Rectal smooth muscle tissue (tissue), 1 donor: Measurements from ENCODE around the gene TMEM63B.

Experiments
- H3K27ac ChIP-seq: one replicate; pipeline ENCODE4 v1.7.0; 2013; ENCODE audit warnings: low read depth, low read length, inconsistent platforms
- H3K27me3 ChIP-seq: one replicate; pipeline ENCODE4 v1.7.0; 2013; ENCODE audit warnings: low read length; ENCODE audit not compliant: control insufficient read depth, insufficient read depth
- H3K36me3 ChIP-seq: one replicate; pipeline ENCODE4 v1.7.0; 2013; ENCODE audit warnings: low read length; ENCODE audit not compliant: control insufficient read depth, insufficient read depth
- H3K4me1 ChIP-seq: one replicate; pipeline ENCODE4 v1.7.0; 2013; ENCODE audit warnings: low read length; ENCODE audit not compliant: control insufficient read depth, insufficient read depth
- H3K4me3 ChIP-seq: one replicate; pipeline ENCODE4 v1.7.0; 2013; ENCODE audit warnings: low read length
- H3K9ac ChIP-seq: one replicate; pipeline ENCODE4 v1.7.0; 2013; ENCODE audit warnings: low read length

TMEM63B gene

DNA sequence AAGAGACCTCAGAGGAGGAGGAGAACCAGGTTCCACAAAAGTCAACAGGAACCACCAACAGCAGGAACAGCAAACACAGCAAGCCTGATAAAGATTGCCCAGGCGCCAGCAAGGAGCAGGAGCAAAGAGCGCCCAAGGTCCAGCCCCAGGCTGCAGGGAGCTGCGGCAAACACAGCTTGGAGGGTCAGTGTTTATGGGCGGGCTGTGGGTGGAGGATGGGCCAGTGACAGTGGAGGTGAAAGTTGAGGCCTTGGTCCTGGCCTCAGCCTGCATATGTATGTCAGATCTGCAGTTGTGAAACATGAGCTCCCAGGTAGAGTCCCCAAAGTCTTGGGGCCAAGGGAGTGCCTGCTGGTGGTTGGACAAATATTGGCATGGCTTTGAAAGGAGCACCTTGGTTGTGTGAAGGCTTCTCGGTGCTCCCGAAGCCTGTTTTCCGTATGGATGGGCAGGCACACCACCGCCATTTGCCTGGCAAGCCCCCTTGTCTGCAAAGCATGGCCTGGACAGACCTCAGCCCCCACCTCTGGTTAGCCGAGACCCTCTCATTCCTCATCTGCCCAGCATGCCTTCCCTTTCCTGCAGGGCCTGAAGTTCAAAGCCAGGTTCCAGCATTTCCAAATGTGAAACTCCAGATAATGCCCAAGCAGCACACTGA is 29.3 kb downstream of the TMEM63B start:
- Histone ChIP-seq H3K27me3 (no peaks in the 10 kb centered on the region), H3K4me1 (no peaks in the 10 kb centered on the region), H3K4me3 (no peak overlapping the region), H3K9ac (no peak overlapping the region), H3K27ac (no peak overlapping the region), H3K36me3 (peaks cover 2% of the 10 kb centered on the region)

DNA sequence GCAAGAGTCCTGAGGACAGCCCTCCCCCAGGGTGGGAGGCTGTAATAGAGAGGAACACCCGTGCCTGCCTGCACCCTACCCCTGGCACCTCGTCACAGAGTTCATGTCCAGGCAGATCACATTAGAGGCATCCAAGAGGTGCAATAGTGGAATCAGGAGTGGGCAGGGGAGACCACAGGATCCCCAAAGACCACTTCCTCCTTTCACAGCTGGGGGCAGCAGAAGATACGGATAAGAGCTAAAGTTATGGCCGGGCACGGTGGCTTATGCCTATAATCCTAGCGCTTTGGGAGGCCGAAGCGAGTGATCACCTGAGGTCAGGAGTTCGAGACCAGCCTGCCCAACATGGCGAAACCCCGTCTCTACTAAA is 29.8 kb downstream of the TMEM63B start:
- Histone ChIP-seq H3K4me1 (no peaks in the 10 kb centered on the region), H3K9ac (no peak overlapping the region), H3K36me3 (peaks cover 2% of the 10 kb centered on the region), H3K27me3 (no peaks in the 10 kb centered on the region), H3K27ac (no peak overlapping the region), H3K4me3 (no peak overlapping the region)

DNA sequence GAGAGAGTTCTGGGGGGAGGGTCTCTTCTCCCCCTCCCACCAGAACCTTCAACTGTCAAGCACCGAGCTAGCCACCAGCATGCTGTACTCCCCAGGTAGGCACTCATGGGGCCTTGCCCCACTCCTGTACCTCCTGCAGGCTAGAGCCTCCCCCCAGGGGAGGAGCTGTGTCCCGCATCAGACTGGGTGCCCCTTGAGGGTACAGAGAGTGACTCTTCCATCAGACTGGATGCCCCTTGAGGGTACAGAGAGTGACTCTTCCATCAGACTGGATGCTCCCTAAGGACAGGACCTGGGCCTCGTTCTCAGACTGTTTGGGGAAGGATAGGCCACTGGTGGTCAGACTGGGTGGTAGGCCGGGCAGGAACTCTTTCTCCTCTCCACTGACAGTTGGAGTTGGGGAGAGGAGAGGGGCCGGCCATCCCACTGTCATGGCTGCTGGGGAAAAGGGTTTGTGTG is 31.4 kb downstream of the TMEM63B start, which contains the start of gene CAPN11:
Gene CAPN11, plus strand, starts transcription at position 51 of the 459 bp plus-strand sequence. Its CDS starts 29 bp downstream, at position 80.
- Histone ChIP-seq H3K27ac (no peak within 1 kb of the TSS), H3K4me3 (no peak within 1 kb of the TSS), H3K4me1 (no peaks in the 10 kb centered on the region), H3K36me3 (no peaks in the 10 kb centered on the region), H3K27me3 (no peaks in the 10 kb centered on the region), H3K9ac (no peak within 1 kb of the TSS)

DNA sequence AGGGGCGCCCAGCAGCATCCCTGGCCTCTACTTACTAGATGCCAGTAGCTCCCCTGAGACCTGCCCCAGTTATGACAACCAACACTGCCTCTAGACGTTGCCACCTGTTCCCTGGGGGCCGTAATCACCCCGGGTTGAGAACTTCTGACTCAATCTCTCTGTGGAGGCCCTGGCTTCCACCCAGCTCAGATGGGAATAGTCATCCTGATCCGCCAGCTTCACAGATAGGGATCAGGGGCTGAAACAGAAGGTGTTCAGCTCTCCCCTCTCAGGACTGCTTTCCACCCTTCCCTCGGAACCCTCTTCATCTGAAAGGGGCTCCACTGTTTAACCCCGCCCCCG is 34.6 kb downstream of the TMEM63B start:
- H3K4me3 ChIP-seq: no peak overlapping the region
- H3K9ac ChIP-seq: no peak overlapping the region
- H3K27ac ChIP-seq: no peak overlapping the region
- H3K4me1 ChIP-seq: no peaks in the 10 kb centered on the region
- H3K27me3 ChIP-seq: no peaks in the 10 kb centered on the region
- H3K36me3 ChIP-seq: no peaks in the 10 kb centered on the region

DNA sequence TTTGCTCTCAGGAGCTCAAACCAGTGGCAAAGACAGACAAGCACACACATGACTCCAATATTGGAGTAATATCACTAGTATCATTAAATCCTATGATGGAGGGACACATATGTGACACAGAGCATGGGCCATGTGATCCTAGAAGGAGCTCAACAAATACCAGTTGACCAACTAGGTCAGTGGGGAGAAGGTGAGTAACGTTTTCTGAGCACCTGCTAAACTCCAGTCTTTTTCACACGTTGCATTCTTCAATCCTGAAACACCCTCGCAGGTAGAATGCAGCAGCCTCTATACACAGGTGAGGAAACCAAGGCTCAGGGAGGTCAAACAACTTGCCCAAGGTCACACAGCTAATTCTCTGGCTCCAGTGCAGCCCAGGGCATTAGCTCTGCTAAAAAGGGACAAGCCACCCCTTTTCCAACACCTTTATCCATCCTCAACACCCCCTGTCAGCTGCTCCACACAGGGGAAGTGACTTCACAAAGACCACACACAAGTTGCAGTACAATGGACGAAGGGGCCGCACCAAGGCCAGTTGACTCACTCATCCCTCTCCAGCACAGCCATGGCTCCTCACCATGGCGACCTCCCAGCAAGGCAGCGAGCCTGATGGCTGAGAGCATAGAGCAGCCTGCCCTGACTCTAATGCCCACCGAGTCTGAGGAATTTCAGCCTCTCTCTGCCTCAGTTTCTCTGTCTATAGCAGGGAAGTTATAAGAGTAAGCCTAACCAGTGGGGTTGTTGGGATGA is 35.7 kb downstream of the TMEM63B start:
- no peak overlapping the region for H3K4me3 ChIP-seq
- no peaks in the 10 kb centered on the region for H3K4me1 ChIP-seq
- H3K27me3 ChIP-seq: no peaks in the 10 kb centered on the region
- no peaks in the 10 kb centered on the region for H3K36me3 ChIP-seq
- H3K27ac ChIP-seq: no peak overlapping the region
- H3K9ac ChIP-seq: no peak overlapping the region

DNA sequence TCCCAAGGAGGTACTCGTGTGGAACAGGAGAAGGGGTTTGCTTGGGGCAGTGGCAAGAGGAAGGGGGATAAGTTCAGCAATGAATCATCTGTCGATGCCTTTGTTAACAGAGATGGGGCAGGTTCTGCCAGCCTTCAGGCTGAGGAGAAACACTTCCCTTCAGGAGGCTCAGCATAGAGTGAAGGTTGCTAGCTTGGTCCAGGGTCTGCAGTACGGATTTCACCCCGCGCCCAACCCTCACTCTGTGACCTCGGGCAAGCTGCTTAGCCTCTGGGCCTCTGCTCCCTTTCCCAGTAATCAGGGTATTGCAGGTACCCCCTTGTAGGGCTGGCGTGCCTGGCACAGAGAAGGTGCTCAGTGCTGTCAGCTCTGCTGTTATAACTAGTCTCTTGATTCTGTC is 38.8 kb downstream of the TMEM63B start:
- H3K27ac ChIP-seq: no peak overlapping the region
- H3K27me3 ChIP-seq: no peaks in the 10 kb centered on the region
- no peak overlapping the region for H3K4me3 ChIP-seq
- H3K4me1 ChIP-seq: no peaks in the 10 kb centered on the region
- no peak overlapping the region for H3K9ac ChIP-seq
- no peaks in the 10 kb centered on the region for H3K36me3 ChIP-seq

DNA sequence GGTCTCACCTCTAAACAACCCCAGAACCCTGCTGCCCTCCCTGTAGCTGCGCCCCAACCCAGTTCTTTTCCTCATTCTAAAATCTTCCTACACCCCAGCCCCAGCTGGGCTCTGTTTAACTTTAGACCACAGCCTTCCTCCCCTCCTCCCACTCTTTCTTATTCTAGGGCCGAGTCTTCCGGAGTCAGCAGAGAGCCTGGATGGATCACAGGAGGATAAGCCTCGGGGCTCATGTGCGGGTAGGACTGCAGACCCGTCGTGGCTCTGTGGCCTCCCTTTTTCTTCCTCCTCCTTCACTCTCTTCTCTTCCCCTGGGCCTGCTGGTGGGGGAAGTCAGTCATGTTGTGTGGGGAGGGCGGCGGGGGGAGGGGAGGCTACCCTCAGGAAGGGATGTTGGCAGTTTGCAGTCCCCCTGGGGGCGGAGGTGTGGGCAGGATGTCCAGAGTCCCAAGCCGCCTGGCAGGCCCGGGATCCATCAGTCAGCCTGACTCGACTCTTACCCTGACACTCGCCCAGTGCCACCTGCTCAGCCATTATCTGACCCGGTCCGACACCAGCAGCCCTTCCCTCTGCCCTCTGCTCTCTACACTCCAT is 39.3 kb downstream of the TMEM63B start:
- H3K27ac ChIP-seq: no peak overlapping the region
- H3K36me3 ChIP-seq: no peaks in the 10 kb centered on the region
- no peaks in the 10 kb centered on the region for H3K4me1 ChIP-seq
- H3K27me3 ChIP-seq: no peaks in the 10 kb centered on the region
- no peak overlapping the region for H3K4me3 ChIP-seq
- H3K9ac ChIP-seq: no peak overlapping the region

DNA sequence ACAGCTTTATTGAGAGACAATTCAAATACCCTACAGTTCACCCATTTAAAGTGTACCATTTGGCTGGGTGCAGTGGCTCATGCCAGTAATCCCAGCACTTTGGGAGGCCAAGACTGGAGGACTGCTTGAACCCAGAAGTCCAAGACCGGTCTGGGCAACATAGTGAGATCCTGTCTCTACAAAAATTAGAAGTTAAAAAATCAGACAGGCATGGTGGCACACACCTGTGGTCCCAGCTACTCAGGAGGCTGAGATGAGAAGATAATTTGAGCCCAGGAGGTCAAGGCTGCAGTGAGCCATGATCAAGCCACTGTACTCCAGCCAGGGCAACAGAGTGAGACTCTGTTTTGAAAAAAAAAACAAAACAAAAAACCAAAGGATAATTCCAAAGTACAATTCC is 40.2 kb downstream of the TMEM63B start:
- Histone ChIP-seq H3K27me3 (no peaks in the 10 kb centered on the region), H3K27ac (no peak overlapping the region), H3K4me3 (no peak overlapping the region), H3K9ac (no peak overlapping the region), H3K36me3 (no peaks in the 10 kb centered on the region), H3K4me1 (peaks cover under 1% of the 10 kb centered on the region)

DNA sequence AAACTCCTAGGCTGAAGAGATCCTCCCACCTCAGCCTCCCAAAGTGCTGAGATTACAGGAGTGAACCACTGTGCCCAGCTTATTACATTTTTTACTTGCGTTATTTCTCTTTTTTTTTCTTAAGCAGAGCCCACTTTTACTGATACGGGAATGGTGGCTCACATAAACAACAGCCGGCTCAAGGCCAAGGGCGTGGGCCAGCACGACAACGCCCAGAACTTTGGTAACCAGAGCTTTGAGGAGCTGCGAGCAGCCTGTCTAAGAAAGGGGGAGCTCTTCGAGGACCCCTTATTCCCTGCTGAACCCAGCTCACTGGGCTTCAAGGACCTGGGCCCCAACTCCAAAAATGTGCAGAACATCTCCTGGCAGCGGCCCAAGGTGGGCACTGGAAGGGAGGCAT is 41.8 kb downstream of the TMEM63B start:
- no peak overlapping the region for H3K27ac ChIP-seq
- no peak overlapping the region for H3K4me3 ChIP-seq
- H3K4me1 ChIP-seq: peaks cover 5% of the 10 kb centered on the region
- H3K36me3 ChIP-seq: no peaks in the 10 kb centered on the region
- H3K27me3 ChIP-seq: no peaks in the 10 kb centered on the region
- H3K9ac ChIP-seq: no peak overlapping the region

DNA sequence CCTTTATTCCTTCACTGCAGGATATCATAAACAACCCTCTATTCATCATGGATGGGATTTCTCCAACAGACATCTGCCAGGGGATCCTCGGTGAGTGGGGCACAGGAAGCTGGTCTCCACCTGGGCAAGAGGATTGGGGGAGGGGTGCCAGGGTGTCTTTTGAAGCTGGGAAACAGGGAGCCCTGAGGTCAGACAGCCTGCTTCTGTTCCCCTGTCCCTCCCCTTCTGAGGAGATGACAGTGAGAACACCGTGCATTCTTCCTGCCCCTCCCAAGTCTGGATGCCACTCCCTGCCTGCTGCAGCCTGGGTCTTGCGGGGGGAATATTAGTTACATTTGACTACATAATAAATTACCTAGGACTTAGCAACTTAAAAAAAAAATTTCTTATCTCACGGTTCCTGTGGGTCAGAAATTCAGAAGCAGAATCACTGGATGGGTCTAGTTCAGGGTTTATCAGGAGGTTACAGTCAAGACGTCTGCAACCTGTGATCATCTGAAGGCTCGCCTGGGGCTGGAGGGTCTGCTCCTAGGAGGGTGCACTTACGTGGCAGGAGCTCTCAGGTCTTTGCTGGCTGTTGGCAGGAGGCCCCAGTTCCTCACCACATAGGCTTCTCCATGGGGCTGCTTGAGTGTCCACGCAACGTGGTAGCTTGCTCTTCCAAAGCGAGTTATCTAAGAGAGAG is 42.7 kb downstream of the TMEM63B start:
- no peaks in the 10 kb centered on the region for H3K36me3 ChIP-seq
- peaks cover 5% of the 10 kb centered on the region for H3K4me1 ChIP-seq
- no peaks in the 10 kb centered on the region for H3K27me3 ChIP-seq
- H3K4me3 ChIP-seq: no peak overlapping the region
- H3K9ac ChIP-seq: no peak overlapping the region
- H3K27ac ChIP-seq: no peak overlapping the region

DNA sequence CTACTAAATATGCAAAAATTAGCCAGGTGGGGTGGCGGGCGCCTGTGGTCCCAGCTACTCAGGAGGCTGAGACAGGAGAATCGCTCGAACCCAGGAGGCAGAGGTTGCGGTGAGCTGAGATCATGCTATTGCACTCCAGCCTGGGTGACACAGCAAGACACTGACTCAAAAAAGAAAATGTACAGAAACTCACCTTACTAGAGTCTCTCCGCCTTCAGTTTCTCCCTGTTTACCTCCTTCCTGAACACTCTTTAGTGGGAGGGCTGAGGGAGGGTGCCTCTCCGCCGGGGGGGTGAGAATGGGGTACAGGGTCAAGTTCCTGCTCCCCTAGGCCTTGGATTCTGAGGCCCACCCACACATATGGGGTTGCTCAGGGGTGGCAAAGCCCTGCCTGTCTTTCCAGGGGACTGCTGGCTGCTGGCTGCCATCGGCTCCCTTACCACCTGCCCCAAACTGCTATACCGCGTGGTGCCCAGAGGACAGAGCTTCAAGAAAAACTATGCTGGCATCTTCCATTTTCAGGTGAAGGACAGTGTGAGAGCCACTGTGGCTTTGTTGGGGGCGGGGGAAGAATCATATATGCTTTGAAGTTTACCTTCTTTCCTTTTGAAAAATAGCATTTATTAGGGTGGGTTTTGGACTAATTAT is 44.7 kb downstream of the TMEM63B start:
- H3K9ac ChIP-seq: no peak overlapping the region
- no peaks in the 10 kb centered on the region for H3K27me3 ChIP-seq
- H3K36me3 ChIP-seq: no peaks in the 10 kb centered on the region
- peaks cover 5% of the 10 kb centered on the region for H3K4me1 ChIP-seq
- no peak overlapping the region for H3K27ac ChIP-seq
- no peak overlapping the region for H3K4me3 ChIP-seq
